ENCODE data around the gene GRAMD1A.

DNA sequence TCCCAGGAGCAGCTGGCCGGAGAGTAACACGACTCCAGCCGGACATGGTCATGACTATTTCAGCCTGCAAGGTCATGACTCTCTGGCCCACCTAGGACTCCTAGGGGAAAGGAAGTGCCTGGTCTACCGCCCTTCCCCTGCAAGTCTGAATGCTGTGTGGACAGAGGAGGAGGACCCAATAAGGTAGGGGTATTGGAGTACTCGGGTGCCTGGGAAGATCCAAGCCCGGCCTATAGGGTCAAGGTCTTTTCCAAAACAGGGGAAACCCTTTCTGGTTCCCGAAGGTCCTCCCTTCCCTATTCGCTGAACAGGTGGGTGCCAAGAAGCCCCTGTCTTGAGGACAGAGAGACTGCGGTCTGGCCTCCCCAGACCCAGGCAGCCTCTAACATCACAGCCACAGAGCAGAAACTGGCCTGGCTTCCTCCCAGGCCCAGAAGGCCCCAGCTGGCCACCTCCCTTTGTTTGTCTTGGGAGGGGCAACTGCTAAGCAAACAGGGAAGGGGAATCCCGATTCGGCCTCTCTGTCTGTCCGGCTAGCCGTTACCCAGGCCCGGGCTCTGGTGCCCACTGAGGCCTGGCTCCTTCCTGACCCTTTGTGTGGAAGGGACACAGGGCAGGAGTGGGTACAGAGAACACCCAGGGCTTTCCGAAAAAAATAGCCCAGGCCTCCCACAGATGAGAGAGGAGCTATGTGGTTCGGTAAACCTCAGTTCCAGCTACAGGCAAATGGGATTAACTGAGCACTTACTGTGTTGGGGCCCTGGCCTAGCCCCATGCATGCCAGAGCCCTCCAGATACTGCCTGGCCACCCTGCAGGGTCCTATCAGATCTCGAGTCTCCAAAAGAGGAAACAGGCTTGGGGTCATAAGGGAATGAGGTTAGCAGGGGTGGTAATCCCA, 5.2 kb upstream of the GRAMD1A start:
- TF ChIP-seq, protein P1, sequence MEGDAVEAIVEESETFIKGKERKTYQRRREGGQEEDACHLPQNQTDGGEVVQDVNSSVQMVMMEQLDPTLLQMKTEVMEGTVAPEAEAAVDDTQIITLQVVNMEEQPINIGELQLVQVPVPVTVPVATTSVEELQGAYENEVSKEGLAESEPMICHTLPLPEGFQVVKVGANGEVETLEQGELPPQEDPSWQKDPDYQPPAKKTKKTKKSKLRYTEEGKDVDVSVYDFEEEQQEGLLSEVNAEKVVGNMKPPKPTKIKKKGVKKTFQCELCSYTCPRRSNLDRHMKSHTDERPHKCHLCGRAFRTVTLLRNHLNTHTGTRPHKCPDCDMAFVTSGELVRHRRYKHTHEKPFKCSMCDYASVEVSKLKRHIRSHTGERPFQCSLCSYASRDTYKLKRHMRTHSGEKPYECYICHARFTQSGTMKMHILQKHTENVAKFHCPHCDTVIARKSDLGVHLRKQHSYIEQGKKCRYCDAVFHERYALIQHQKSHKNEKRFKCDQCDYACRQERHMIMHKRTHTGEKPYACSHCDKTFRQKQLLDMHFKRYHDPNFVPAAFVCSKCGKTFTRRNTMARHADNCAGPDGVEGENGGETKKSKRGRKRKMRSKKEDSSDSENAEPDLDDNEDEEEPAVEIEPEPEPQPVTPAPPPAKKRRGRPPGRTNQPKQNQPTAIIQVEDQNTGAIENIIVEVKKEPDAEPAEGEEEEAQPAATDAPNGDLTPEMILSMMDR (IDR thresholded peaks at IDR 0.05), result no peak
- TF ChIP-seq POLR2A (IDR thresholded peaks at IDR 0.05), result no peak
- peak in 1 of 2 donors; percentile 6 for TF ChIP-seq POLR2AphosphoS5 (IDR thresholded peaks at IDR 0.05; ENCODE audit: insufficient read depth in 1 of 2, low read depth in 1 of 2)

All from vagina (tissue), 2 donors.